OCI-LY1 (cell line): ENCODE data around the gene ZNF407.

Experiments used
- H2AFZ ChIP-seq: fragments of 200-600 bp; sonication (generic), shearing (Covaris generic); 2 replicates; pipeline ENCODE4 v1.6.0; 2014; ENCODE audit warnings: antibody characterized with exemption, mild to moderate bottlenecking, low read length
- H3F3A ChIP-seq: fragments of 200-600 bp; sonication (generic), shearing (Covaris generic); 2 replicates; pipeline ENCODE4 v1.6.0; 2014; ENCODE audit warnings: mild to moderate bottlenecking, antibody characterized with exemption, low read length, moderate library complexity; ENCODE audit not compliant: insufficient read depth
- H3K27ac ChIP-seq: fragments of 200-600 bp; sonication (generic); 2 replicates; pipeline ENCODE4 v1.5.1; 2014; ENCODE audit warnings: low read length, mixed run types, mild to moderate bottlenecking, low read depth; ENCODE audit not compliant: poor library complexity, severe bottlenecking
- H3K27me3 ChIP-seq: fragments of 200-600 bp; sonication (generic); 2 replicates; pipeline ENCODE4 v1.6.0; 2014; ENCODE audit warnings: antibody characterized with exemption, mild to moderate bottlenecking, low read length, moderate library complexity; ENCODE audit not compliant: insufficient read depth
- H3K36me3 ChIP-seq: fragments of 200-600 bp; sonication (generic); 2 replicates; pipeline ENCODE4 v1.6.1; 2014; ENCODE audit warnings: mild to moderate bottlenecking, antibody characterized with exemption, low read length, moderate library complexity, mixed read lengths; ENCODE audit not compliant: insufficient read depth
- H3K4me1 ChIP-seq: fragments of 200-600 bp; sonication (generic); 2 replicates; pipeline ENCODE4 v1.5.1; 2014; ENCODE audit warnings: mild to moderate bottlenecking, low read length, moderate library complexity; ENCODE audit not compliant: insufficient read depth, severe bottlenecking
- H3K4me2 ChIP-seq: fragments of 200-600 bp; sonication (generic), shearing (Covaris generic); 2 replicates; pipeline ENCODE4 v1.6.1; 2014; ENCODE audit warnings: low read length
- H3K4me3 ChIP-seq: fragments of 200-600 bp; sonication (generic); 2 replicates; pipeline ENCODE4 v1.5.1; 2014; ENCODE audit warnings: low read length, low read depth, mild to moderate bottlenecking, mixed read lengths; ENCODE audit not compliant: poor library complexity, severe bottlenecking
- H3K79me2 ChIP-seq: fragments of 200-600 bp; shearing (Covaris generic); 2 replicates; pipeline ENCODE4 v1.6.1; 2016; ENCODE audit warnings: mixed run types, low read length, mixed read lengths; ENCODE audit not compliant: insufficient read depth
- H3K9ac ChIP-seq: fragments of 200-600 bp; sonication (generic), shearing (Covaris generic); 2 replicates; pipeline ENCODE4 v1.6.1; 2014; ENCODE audit warnings: mild to moderate bottlenecking, low read length, mixed read lengths
- H3K9me2 ChIP-seq: fragments of 200-600 bp; sonication (generic), shearing (Covaris generic); 2 replicates; pipeline ENCODE4 v1.6.1; 2014; ENCODE audit warnings: low read depth, mild to moderate bottlenecking, low read length, mixed read lengths
- H3K9me3 ChIP-seq: fragments of 200-600 bp; shearing (Covaris generic); 2 replicates; pipeline ENCODE4 v1.6.1; 2014; ENCODE audit warnings: low read length, mixed read lengths
- H4K20me1 ChIP-seq: fragments of 200-600 bp; sonication (generic), shearing (Covaris generic); 2 replicates; pipeline ENCODE4 v1.6.0; 2016; ENCODE audit warnings: mild to moderate bottlenecking, low read length; ENCODE audit not compliant: insufficient read depth
- EZH2 ChIP-seq: fragments of 200-600 bp; sonication (generic), shearing (Covaris generic); IDR thresholded peaks from 2 replicates; pipeline ENCODE4 v1.8.0; 2017; ENCODE audit warnings: borderline replicate concordance, mixed run types, mild to moderate bottlenecking, antibody characterized with exemption, low read length, moderate library complexity, mixed read lengths
- TF ChIP-seq, protein P1 (sequence below): fragments of 200-600 bp; sonication (generic), shearing (Covaris generic); IDR thresholded peaks from 2 replicates; pipeline ENCODE4 v1.5.1; 2017; ENCODE audit warnings: mild to moderate bottlenecking, antibody characterized with exemption, low read length, moderate library complexity, mixed read lengths

Gene ZNF407

DNA sequence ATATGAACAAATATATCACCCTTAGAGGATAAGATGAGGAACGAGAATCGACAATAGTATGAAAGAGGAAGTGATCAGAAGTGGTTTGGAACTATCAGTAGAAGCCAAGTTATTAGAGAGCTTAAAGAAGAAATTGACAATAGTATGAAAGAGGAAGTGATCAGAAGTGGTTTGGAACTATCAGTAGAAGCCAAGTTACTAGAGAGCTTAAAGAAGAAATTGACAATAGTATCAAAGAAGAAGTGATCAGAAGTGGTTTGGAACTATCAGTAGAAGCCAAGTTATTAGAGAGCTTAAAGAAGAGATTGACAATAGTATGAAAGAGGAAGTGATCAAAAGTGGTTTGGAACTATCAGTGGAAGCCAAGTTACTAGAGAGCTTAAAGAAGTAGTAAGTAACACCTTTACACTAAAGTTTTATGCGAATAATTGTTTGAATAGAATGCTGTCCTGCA lies 175.5 kb downstream of the ZNF407 start:
- Histone ChIP-seq H3F3A (no peaks in the 10 kb centered on the region), H3K36me3 (no peaks in the 10 kb centered on the region), H2AFZ (no peak overlapping the region), H4K20me1 (no peaks in the 10 kb centered on the region), H3K9me3 (no peaks in the 10 kb centered on the region), H3K4me3 (no peak overlapping the region), H3K9me2 (no peaks in the 10 kb centered on the region), H3K27ac (no peak overlapping the region), H3K27me3 (no peaks in the 10 kb centered on the region), H3K79me2 (no peaks in the 10 kb centered on the region), H3K9ac (no peak overlapping the region), H3K4me1 (no peaks in the 10 kb centered on the region), H3K4me2 (no peak overlapping the region)
- TF ChIP-seq, protein P1, sequence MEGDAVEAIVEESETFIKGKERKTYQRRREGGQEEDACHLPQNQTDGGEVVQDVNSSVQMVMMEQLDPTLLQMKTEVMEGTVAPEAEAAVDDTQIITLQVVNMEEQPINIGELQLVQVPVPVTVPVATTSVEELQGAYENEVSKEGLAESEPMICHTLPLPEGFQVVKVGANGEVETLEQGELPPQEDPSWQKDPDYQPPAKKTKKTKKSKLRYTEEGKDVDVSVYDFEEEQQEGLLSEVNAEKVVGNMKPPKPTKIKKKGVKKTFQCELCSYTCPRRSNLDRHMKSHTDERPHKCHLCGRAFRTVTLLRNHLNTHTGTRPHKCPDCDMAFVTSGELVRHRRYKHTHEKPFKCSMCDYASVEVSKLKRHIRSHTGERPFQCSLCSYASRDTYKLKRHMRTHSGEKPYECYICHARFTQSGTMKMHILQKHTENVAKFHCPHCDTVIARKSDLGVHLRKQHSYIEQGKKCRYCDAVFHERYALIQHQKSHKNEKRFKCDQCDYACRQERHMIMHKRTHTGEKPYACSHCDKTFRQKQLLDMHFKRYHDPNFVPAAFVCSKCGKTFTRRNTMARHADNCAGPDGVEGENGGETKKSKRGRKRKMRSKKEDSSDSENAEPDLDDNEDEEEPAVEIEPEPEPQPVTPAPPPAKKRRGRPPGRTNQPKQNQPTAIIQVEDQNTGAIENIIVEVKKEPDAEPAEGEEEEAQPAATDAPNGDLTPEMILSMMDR, result no peak

DNA sequence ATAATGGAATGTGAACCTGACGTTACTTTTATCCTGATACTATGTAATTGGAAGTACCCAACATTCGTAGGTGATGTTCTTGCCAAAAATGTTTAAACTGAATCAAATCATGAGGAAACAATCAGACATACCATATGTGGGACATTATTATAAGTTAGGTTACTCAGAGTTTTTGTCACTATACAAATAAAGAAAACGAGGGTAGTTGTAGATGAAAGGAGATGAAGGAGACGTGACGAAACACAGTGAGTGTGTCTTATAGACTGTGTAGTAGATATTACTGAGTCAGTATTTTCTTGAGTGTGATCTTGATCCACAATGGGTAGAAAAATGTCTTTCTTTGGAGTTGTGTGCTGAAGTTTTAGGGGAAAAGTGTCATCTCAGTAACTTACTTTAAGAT lies 176.8 kb downstream of the ZNF407 start:
- TF ChIP-seq EZH2, result no peak
- TF ChIP-seq, protein P1, result no peak
- no peak overlapping the region for H3K4me3 ChIP-seq
- no peaks in the 10 kb centered on the region for H3F3A ChIP-seq
- H2AFZ ChIP-seq, result no peak overlapping the region
- H3K9me2 ChIP-seq, result no peaks in the 10 kb centered on the region
- no peak overlapping the region for H3K4me2 ChIP-seq
- no peaks in the 10 kb centered on the region for H3K9me3 ChIP-seq
- H3K4me1 ChIP-seq, result no peaks in the 10 kb centered on the region
- no peaks in the 10 kb centered on the region for H4K20me1 ChIP-seq
- H3K9ac ChIP-seq, result no peak overlapping the region
- no peak overlapping the region for H3K27ac ChIP-seq
- no peaks in the 10 kb centered on the region for H3K79me2 ChIP-seq
- no peaks in the 10 kb centered on the region for H3K27me3 ChIP-seq
- no peaks in the 10 kb centered on the region for H3K36me3 ChIP-seq

DNA sequence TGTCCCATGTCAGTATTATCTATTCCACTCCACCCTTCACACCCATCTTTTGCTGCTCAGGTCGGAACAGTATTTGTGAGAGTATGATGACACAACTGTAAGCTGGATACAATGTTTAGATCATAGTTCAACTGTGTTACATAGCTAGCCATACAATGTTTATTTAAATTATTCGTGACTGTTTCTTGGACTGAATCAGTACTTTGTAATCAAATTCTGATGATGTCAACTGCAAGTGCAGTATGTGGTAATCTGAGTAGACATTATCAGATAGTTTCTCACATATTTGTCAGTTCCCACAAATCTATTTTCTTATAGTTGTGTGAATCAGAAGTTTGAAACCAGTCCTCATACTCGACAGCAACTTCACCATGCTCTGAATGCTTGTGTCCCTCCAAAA lies 177.6 kb downstream of the ZNF407 start:
- Histone ChIP-seq H3F3A (no peaks in the 10 kb centered on the region), H3K4me2 (no peak overlapping the region), H3K4me3 (no peak overlapping the region), H3K79me2 (no peaks in the 10 kb centered on the region), H4K20me1 (no peaks in the 10 kb centered on the region), H2AFZ (no peak overlapping the region), H3K27ac (no peak overlapping the region), H3K4me1 (no peaks in the 10 kb centered on the region), H3K36me3 (no peaks in the 10 kb centered on the region), H3K9ac (no peak overlapping the region), H3K27me3 (no peaks in the 10 kb centered on the region), H3K9me2 (no peaks in the 10 kb centered on the region), H3K9me3 (no peaks in the 10 kb centered on the region)
- TF ChIP-seq, protein P1, result no peak
- TF ChIP-seq EZH2, result no peak
